Measurements from ENCODE around the gene HTN3.

DNA sequence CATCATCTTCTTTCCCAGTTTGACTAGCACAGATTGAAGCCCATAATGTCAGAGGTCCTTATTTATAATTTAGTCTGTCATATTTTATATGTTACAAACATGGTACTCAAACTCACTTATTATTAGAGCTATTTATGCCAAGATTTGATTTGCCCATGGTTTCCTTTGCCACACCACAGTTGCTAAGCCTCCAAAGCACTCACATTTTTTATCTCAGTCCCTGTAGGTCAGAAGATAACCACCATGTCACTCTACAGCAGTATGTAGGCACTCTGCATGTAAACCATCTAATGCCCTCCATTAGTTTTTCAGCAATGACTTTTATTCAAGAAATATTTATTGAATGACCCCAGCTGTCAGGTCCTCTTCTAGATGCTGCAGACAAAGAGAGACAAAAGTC lies 25.8 kb upstream of the HTN3 start:
- TF ChIP-seq, protein P1, sequence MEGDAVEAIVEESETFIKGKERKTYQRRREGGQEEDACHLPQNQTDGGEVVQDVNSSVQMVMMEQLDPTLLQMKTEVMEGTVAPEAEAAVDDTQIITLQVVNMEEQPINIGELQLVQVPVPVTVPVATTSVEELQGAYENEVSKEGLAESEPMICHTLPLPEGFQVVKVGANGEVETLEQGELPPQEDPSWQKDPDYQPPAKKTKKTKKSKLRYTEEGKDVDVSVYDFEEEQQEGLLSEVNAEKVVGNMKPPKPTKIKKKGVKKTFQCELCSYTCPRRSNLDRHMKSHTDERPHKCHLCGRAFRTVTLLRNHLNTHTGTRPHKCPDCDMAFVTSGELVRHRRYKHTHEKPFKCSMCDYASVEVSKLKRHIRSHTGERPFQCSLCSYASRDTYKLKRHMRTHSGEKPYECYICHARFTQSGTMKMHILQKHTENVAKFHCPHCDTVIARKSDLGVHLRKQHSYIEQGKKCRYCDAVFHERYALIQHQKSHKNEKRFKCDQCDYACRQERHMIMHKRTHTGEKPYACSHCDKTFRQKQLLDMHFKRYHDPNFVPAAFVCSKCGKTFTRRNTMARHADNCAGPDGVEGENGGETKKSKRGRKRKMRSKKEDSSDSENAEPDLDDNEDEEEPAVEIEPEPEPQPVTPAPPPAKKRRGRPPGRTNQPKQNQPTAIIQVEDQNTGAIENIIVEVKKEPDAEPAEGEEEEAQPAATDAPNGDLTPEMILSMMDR (conservative IDR thresholded peaks at IDR 0.05), result no peak
- no peak for TF ChIP-seq EZH2 (IDR thresholded peaks at IDR 0.05; ENCODE audit: low read depth)
